ENCODE data around the gene STXBP5.

DNA sequence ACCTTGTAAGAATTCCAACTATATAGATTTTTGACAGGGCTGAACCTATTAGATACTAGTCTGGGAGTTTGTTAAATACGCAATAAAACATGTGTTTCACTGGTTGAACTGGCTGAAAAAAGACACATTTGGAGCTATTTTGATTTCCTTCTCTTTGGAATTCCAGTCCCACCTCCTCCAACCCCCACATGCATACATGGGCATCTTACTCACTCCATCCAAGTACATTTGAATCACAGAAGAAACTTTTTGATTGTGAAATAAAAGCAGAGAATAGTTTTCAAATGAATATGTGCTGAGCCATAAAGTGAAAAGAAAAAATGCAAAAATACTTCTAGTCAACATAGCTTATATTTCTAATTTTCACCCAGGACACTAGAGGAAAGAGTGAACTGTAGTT, 33.9 kb upstream of the STXBP5 start:
- TF ChIP-seq GATA3 (IDR thresholded peaks at IDR 0.05; ENCODE audit: low read depth, low read length) (no peak), GATA2 (IDR thresholded peaks at IDR 0.05; ENCODE audit: low read depth, low read length) (no peak)
